K562 (cell line): Measurements from ENCODE around the gene NEDD4L. TPM values are rescaled to one million over a fixed set of nuclear protein-coding genes. Genes with fewer than 3 reads are reported as not detected.

Source experiments
- ATAC-seq: fragments of 200-7000 bp; cut with Tn5 transposase; 3 replicates; pipeline ENCODE4 v1.9.1; 2020; ENCODE audit warnings: moderate library complexity
- BruUV-seq: library from RNA; stranded (reverse); fragments of 400-500 nt; replicated peaks from 2 replicates; lab custom pipeline; 2021; lab: Mats Ljungman, UMichigan
- CTCF ChIA-PET: fragments of 300-600 bp; formaldehyde crosslinking; extraction: SDS; loops from one replicate; lab custom pipeline; 2021; ENCODE audit warnings: low intra/inter-chr PET ratio; lab: Yijun Ruan, JAX
- POLR2A ChIA-PET: fragments of 300-600, 350-650 bp; sonication (Branson Sonifier 250); formaldehyde crosslinking; extraction: SDS; loops from one replicate; lab custom pipeline; 2021; ENCODE audit warnings: antibody characterized with exemption, inconsistent platforms; lab: Yijun Ruan, JAX
- DNase-seq, 4 experiments: peaks; one replicate each; pipeline versions ENCODE4 v3.0.0 to v3.0.0-alpha.2; 2011 to 2018; ENCODE audit warnings: low spot score in 3 of 4, mixed read lengths in 3 of 4; ENCODE audit errors: extremely low read depth in 1 of 4
- FAIRE-seq: peaks from 2 replicates; lab custom pipeline; 2011; peaks lifted over from hg19 to GRCh38; lab: Jason Lieb, UNC
- H2AFZ ChIP-seq: 2 replicates; pipeline ENCODE4 v1.6.0; 2011; ENCODE audit warnings: low read depth, low read length, control low read depth, inconsistent platforms
- H3K27ac ChIP-seq: fragments of 200-600 bp; 3 replicates; pipeline ENCODE4 v1.8.0; 2011; ENCODE audit warnings: low read depth, mild to moderate bottlenecking, control low read depth, inconsistent platforms, low read length, moderate library complexity, mixed read lengths; ENCODE audit errors: extremely low read depth
- H3K27me3 ChIP-seq, 2 experiments: fragments of 300-600 bp in 1 of 2; 2 replicates in 1 of 2; 3 replicates in 1 of 2; pipeline versions ENCODE4 v1.6.0 to v1.8.0; 2011; ENCODE audit warnings: inconsistent platforms in 2 of 2, low read length in 2 of 2, mild to moderate bottlenecking in 1 of 2, mixed read lengths in 1 of 2, moderate library complexity in 1 of 2; ENCODE audit not compliant: control insufficient read depth in 2 of 2, insufficient read depth in 2 of 2
- H3K36me3 ChIP-seq: fragments of 300-600 bp; 3 replicates; pipeline ENCODE4 v1.8.0; 2011; ENCODE audit warnings: mild to moderate bottlenecking, low read length, inconsistent platforms; ENCODE audit not compliant: control insufficient read depth, insufficient read depth
- H3K4me1 ChIP-seq, 2 experiments: fragments of 200-600 bp in 1 of 2; replicated peaks in 1 of 2; 2 replicates in 1 of 2; 3 replicates in 1 of 2; pipeline versions ENCODE4 v1.5.1 to v1.8.0; 2011; ENCODE audit warnings: inconsistent platforms in 2 of 2, low read length in 2 of 2, mild to moderate bottlenecking in 1 of 2, mixed read lengths in 1 of 2, moderate library complexity in 1 of 2; ENCODE audit not compliant: control insufficient read depth in 2 of 2, insufficient read depth in 2 of 2
- H3K4me2 ChIP-seq: 2 replicates; pipeline ENCODE4 v1.6.1; 2011; ENCODE audit warnings: low read length, control low read depth, inconsistent platforms, mixed read lengths; ENCODE audit not compliant: insufficient read depth
- H3K4me3 ChIP-seq: fragments of 200-600 bp; sonication (generic), shearing (Covaris generic); 2 replicates; pipeline ENCODE4 v1.5.1; 2016; ENCODE audit warnings: control low read depth, inconsistent platforms
- H3K79me2 ChIP-seq: fragments of 200-600 bp; 3 replicates; pipeline ENCODE4 v1.8.0; 2011; ENCODE audit warnings: low read length, inconsistent platforms; ENCODE audit not compliant: control insufficient read depth, insufficient read depth
- H3K9ac ChIP-seq, 2 experiments: 2 replicates each; pipeline versions ENCODE4 v1.6.0 to v1.6.1; 2011; ENCODE audit warnings: low read depth in 2 of 2, low read length in 2 of 2, control low read depth in 1 of 2, inconsistent platforms in 1 of 2, mild to moderate bottlenecking in 1 of 2, mixed read lengths in 1 of 2; ENCODE audit not compliant: insufficient read depth in 1 of 2
- H3K9me1 ChIP-seq: one replicate; pipeline ENCODE4 v1.6.0; 2011; ENCODE audit warnings: inconsistent platforms, mild to moderate bottlenecking, low read length, moderate library complexity; ENCODE audit not compliant: control insufficient read depth, insufficient read depth
- H3K9me3 ChIP-seq: replicated peaks from 2 replicates; pipeline ENCODE4 v1.5.1; 2011; ENCODE audit warnings: low read depth, low read length, inconsistent platforms; ENCODE audit not compliant: control insufficient read depth, insufficient read depth
- H4K20me1 ChIP-seq: replicated peaks from 2 replicates; pipeline ENCODE4 v1.6.1; 2011; ENCODE audit warnings: low read length, inconsistent platforms, mixed read lengths; ENCODE audit not compliant: control insufficient read depth, insufficient read depth
- CEBPB ChIP-seq: fragments of 450-650 bp; IDR thresholded peaks from 2 replicates; pipeline ENCODE4 v1.6.1; 2016; ENCODE audit warnings: missing genetic modification characterization, missing compliant biosample characterization
- CEBPG ChIP-seq, 3 experiments: fragments of 200-800 bp in 1 of 3; sonication (Bioruptor generic) in 1 of 3; sonication (generic) in 1 of 3; formaldehyde crosslinking in 1 of 3; IDR thresholded peaks in 2 of 3; conservative IDR thresholded peaks in 1 of 3; 2 replicates each; pipeline versions ENCODE4 v1.6.1 to v1.8.0; 2016 to 2022; ENCODE audit warnings: missing compliant biosample characterization in 2 of 3, missing genetic modification characterization in 2 of 3, mild to moderate bottlenecking in 1 of 3, missing genetic modification reagents in 1 of 3
- HCFC1 ChIP-seq: IDR thresholded peaks from 2 replicates; pipeline ENCODE4 v1.6.1; 2012; ENCODE audit warnings: low read depth, low read length, improper control_type of control experiment
- PHB ChIP-seq: fragments of 250-450 bp; sonication (Bioruptor Pico); IDR thresholded peaks from 2 replicates; pipeline ENCODE4 v1.5.0; 2021
- ZC3H4 ChIP-seq: sonication (generic); formaldehyde crosslinking; IDR thresholded peaks from 2 replicates; pipeline ENCODE4 v1.9.0; 2021; ENCODE audit warnings: missing genetic modification reagents, borderline replicate concordance
- ZNF121 ChIP-seq: sonication (generic); formaldehyde crosslinking; conservative IDR thresholded peaks from 2 replicates; pipeline ENCODE4 v1.8.0; 2022; ENCODE audit warnings: missing genetic modification reagents
- WGBS: fragments of 100-300 bp; shearing (Covaris generic); methylation state at CpG from one replicate; pipeline ENCODE4 v1.1.6; 2016; ENCODE audit warnings: low coverage, mixed read lengths; ENCODE audit not compliant: insufficient coverage; ENCODE audit errors: missing lambda C conversion rate; 5-methylcytosine and 5-hydroxymethylcytosine counted together
- in situ Hi-C: fragments of 300-500 bp; cut with MboI; formaldehyde crosslinking; loops from 4 replicates; pipeline ENCODE4 v1.15.0; 2018; ENCODE audit warnings: inconsistent platforms, mixed read lengths
- intact Hi-C: fragments of 100-400 bp; cut with micrococcal nuclease; formaldehyde crosslinking; loops from 2 replicates; pipeline ENCODE4 v1.14.2; 2022
- polyA plus RNA-seq, 8 experiments: library from polyadenylated mRNA; depleted of rRNA in 4 of 8; stranded (reverse) in 5 of 8; unstranded in 3 of 8; fragments of >200 nt; fragmentation: Nextera tagmentation in 2 of 8; fragmentation: Illumina TruSeq in 1 of 8; extraction: Ambion mirVana in 2 of 8; extraction: Trizol in 1 of 8; gene quantifications; 2 replicates each; pipeline versions ENCODE4 v1.2.1 to v1.2.3, GENCODE V29; 2011 to 2014; ENCODE audit warnings: inconsistent platforms in 1 of 8, missing spikeins in 1 of 8
- total RNA-seq, 7 experiments: library from RNA; depleted of rRNA in 6 of 7; stranded (reverse); fragments of >200 nt in 6 of 7; fragmentation: Illumina TruSeq in 2 of 7; extraction: Trizol in 2 of 7; gene quantifications; 2 replicates each; pipeline versions ENCODE4 v1.2.1 to v1.2.3, GENCODE V29; 2011 to 2021; ENCODE audit warnings: low replicate concordance in 1 of 7

The NEDD4L gene
- total and polyA plus RNA-seq, 9 of the 15 experiments (the other 6 are each of a cell fraction or from before 2014, with no cell fraction given), result 8.1 to 33.4 (median 19.9) TPM

- TF ChIP-seq CEBPB (tag), result peak; percentile 52
- 0 out of 2 replicates have a peak, but pooled peaks have one; percentile 10 for TF ChIP-seq ZNF121 (CRISPR knock-in tag)
- TF ChIP-seq HCFC1, result no peak
- H3K27ac ChIP-seq, result no peak overlapping the region
- H3K9me3 ChIP-seq, result no peaks in the 10 kb centered on the region
- ATAC-seq (no peak), DNase-seq (no peak), FAIRE-seq (no peak)
- no peaks in the 10 kb centered on the region for H3K36me3 ChIP-seq
- no peaks in the 10 kb centered on the region for H3K9me1 ChIP-seq
- no peak overlapping the region for H3K4me3 ChIP-seq
- H3K79me2 ChIP-seq, result no peaks in the 10 kb centered on the region
- 24% methylated on average over 4 of the region's 4 CpGs for WGBS
- CTCF ChIA-PET, result no interaction called here
- intact Hi-C loops (no loop called here), in situ Hi-C loops (no loop called here)
- H3K9ac ChIP-seq, result no peak overlapping the region
- H4K20me1 ChIP-seq, result no peaks in the 10 kb centered on the region
- POLR2A ChIA-PET, result no interaction called here
- BruUV-seq, result no TSS peak
- no peaks in the 10 kb centered on the region for H3K4me1 ChIP-seq
- H3K27me3 ChIP-seq, result no peaks in the 10 kb centered on the region
- H3K4me2 ChIP-seq, result no peak overlapping the region
- no peak overlapping the region for H2AFZ ChIP-seq
Measured at GRCh38 chr18:58010265-58010664, 33.8 kb upstream of the NEDD4L start.

- CTCF ChIA-PET, result no interaction called here
- H3K9me1 ChIP-seq, result no peaks in the 10 kb centered on the region
- no TSS peak for BruUV-seq
- no peak overlapping the region for H3K9ac ChIP-seq
- H2AFZ ChIP-seq, result no peak overlapping the region
- no peaks in the 10 kb centered on the region for H3K4me1 ChIP-seq
- H4K20me1 ChIP-seq, result no peaks in the 10 kb centered on the region
- H3K36me3 ChIP-seq, result no peaks in the 10 kb centered on the region
- WGBS, result 29% methylated on average over 1 of the region's 1 CpG
- no peak overlapping the region for H3K4me3 ChIP-seq
- no peak for TF ChIP-seq CEBPG (CRISPR knock-in tag; IDR thresholded peaks at IDR 0.05)
- TF ChIP-seq CEBPG (tag; conservative IDR thresholded peaks at IDR 0.05 in 1 of 2, IDR thresholded peaks at IDR 0.05 in 1 of 2), result peak; percentile 21 to 75; a peak in 2 of 4 replicates
- TF ChIP-seq PHB, result no peak
- TF ChIP-seq CEBPB (tag), result peak; percentile 82
- no peak for TF ChIP-seq ZC3H4 (CRISPR knock-in tag)
- intact Hi-C loops, result no loop called here
- POLR2A ChIA-PET, result interaction anchor here (1.4 kb wide), 1 partner anchor 9 kb away, joined by 3 read pairs; no protein-coding TSS in a partner anchor
- in situ Hi-C loops, result no loop called here
- DNase-seq (no peak), ATAC-seq (no peak), FAIRE-seq (no peak)
- no peaks in the 10 kb centered on the region for H3K9me3 ChIP-seq
- H3K27ac ChIP-seq, result no peak overlapping the region
- H3K27me3 ChIP-seq, result no peaks in the 10 kb centered on the region
- no peaks in the 10 kb centered on the region for H3K79me2 ChIP-seq
- no peak overlapping the region for H3K4me2 ChIP-seq
Measured at GRCh38 chr18:58012356-58012755, 31.7 kb upstream of the NEDD4L start.
